Astrocyte (in vitro differentiated cells and primary cell): ENCODE measurements around the gene RILPL1. TPM values are rescaled to one million over a fixed set of nuclear protein-coding genes. Genes with fewer than 3 reads are reported as not detected.

ENCODE experiments used
- DNase-seq: peaks from one replicate; pipeline ENCODE4 v3.0.0-alpha.2; 2010; ENCODE audit warnings: low read depth
- FAIRE-seq: peaks from 2 replicates; lab custom pipeline; 2011; peaks lifted over from hg19 to GRCh38; lab: Jason Lieb, UNC
- H2AFZ ChIP-seq: 2 replicates; pipeline ENCODE4 v1.6.0; 2012; ENCODE audit warnings: low read depth, low read length, inconsistent platforms
- H3K27ac ChIP-seq: 2 replicates; pipeline ENCODE4 v1.5.1; 2011; ENCODE audit warnings: low read depth, low read length, inconsistent platforms
- H3K27me3 ChIP-seq: 2 replicates; pipeline ENCODE4 v1.6.0; 2011; ENCODE audit warnings: low read length, inconsistent platforms; ENCODE audit not compliant: insufficient read depth
- H3K36me3 ChIP-seq: 2 replicates; pipeline ENCODE4 v1.5.1; 2011; ENCODE audit warnings: low read length, inconsistent platforms; ENCODE audit not compliant: insufficient read depth
- H3K4me1 ChIP-seq: 2 replicates; pipeline ENCODE4 v1.5.1; 2011; ENCODE audit warnings: low read length, inconsistent platforms; ENCODE audit not compliant: insufficient read depth
- H3K4me2 ChIP-seq: 2 replicates; pipeline ENCODE4 v1.6.0; 2012; ENCODE audit warnings: low read length, inconsistent platforms
- H3K4me3 ChIP-seq: 2 replicates; pipeline ENCODE4 v1.5.1; 2011; ENCODE audit warnings: low read depth, mild to moderate bottlenecking, low read length, inconsistent platforms; ENCODE audit not compliant: insufficient read depth
- H3K79me2 ChIP-seq: 2 replicates; pipeline ENCODE4 v1.6.0; 2012; ENCODE audit warnings: mild to moderate bottlenecking, low read length, inconsistent platforms; ENCODE audit not compliant: insufficient read depth
- H3K9ac ChIP-seq: 2 replicates; pipeline ENCODE4 v1.6.0; 2012; ENCODE audit warnings: mild to moderate bottlenecking, low read length, inconsistent platforms
- H3K9me3 ChIP-seq: 2 replicates; pipeline ENCODE4 v1.5.1; 2012; ENCODE audit warnings: low read depth, mild to moderate bottlenecking, low read length, inconsistent platforms; ENCODE audit not compliant: insufficient read depth
- H4K20me1 ChIP-seq: 2 replicates; pipeline ENCODE4 v1.6.0; 2012; ENCODE audit warnings: low read length, inconsistent platforms; ENCODE audit not compliant: insufficient read depth
- H3K27ac Mint-ChIP-seq: one replicate; pipeline ENCODE4 v1.8.0; 2021; ENCODE audit warnings: mild to moderate bottlenecking, mixed read lengths; ENCODE audit not compliant: unreplicated experiment
- H3K27me3 Mint-ChIP-seq: one replicate; pipeline ENCODE4 v1.8.0; 2021; ENCODE audit warnings: low read depth, mixed read lengths; ENCODE audit not compliant: unreplicated experiment
- H3K36me3 Mint-ChIP-seq: one replicate; pipeline ENCODE4 v1.8.0; 2021; ENCODE audit warnings: low read depth, mixed read lengths; ENCODE audit not compliant: unreplicated experiment
- H3K4me1 Mint-ChIP-seq: one replicate; pipeline ENCODE4 v1.8.0; 2021; ENCODE audit warnings: low read depth, mixed read lengths; ENCODE audit not compliant: unreplicated experiment
- H3K4me3 Mint-ChIP-seq: one replicate; pipeline ENCODE4 v1.8.0; 2021; ENCODE audit warnings: mild to moderate bottlenecking, moderate library complexity, mixed read lengths; ENCODE audit not compliant: unreplicated experiment
- H3K9me3 Mint-ChIP-seq: one replicate; pipeline ENCODE4 v1.8.0; 2021; ENCODE audit warnings: mild to moderate bottlenecking, mixed read lengths; ENCODE audit not compliant: unreplicated experiment
- EZH2 ChIP-seq: IDR thresholded peaks from 2 replicates; pipeline ENCODE4 v1.6.1; 2012; ENCODE audit warnings: mild to moderate bottlenecking, low read length, inconsistent platforms; ENCODE audit not compliant: insufficient read depth
- total RNA-seq: library from RNA; stranded (reverse); gene quantifications from 2 replicates; pipeline ENCODE4 v1.2.1, GENCODE V29; 2021
- TF ChIP-seq, protein P1 (sequence below): IDR thresholded peaks from 2 replicates; pipeline ENCODE4 v1.5.1; 2011; ENCODE audit warnings: low read depth, mild to moderate bottlenecking, inconsistent platforms, low read length, moderate library complexity; ENCODE audit not compliant: insufficient read depth

The RILPL1 gene
- total RNA-seq, 1 donor from 2014 or later = 23.0 TPM

DNA sequence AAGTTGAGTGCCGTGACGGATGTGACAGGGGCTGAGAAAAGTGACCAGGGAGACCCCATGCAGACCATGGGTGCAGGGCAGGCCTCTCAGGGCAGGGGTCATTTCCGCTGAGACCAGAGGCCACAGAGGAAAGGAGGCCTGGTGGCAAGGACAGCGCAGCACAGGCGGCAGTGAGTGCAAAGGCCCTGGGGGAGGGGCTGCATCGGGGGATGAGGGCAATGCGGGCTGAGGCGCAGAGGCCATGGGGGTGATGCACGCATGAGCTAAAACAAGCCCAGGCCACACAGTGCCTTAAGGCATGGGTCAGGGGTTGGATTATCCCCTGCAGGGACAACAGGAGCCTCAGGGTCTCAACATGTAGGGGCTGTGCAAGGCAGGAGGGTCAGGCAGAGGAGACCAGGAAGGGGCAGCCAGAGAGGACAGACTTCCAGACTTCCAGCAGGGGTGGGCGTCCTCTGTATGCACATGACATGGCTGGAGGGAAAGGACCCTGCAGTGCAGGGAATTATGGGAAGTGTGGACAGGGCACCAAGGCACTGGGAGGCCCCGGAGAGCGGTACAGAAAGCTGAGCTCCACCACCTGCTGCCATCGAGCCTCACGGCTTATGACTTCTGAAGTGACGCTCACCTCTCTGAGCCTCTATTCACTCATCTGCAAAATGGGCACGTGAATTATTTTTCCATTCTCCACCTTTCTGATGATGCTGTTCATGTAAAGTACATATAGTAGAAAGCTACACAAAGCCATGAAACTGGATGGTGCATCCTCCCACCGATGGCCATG lies 27.3 kb downstream of the RILPL1 start:
- Mint-ChIP-seq H3K9me3 (no peaks in the 10 kb centered on the region), H3K27ac (no peak overlapping the region), H3K4me3 (no peak overlapping the region), H3K4me1 (no peaks in the 10 kb centered on the region), H3K36me3 (peaks cover 15% of the 10 kb centered on the region), H3K27me3 (no peaks in the 10 kb centered on the region)
- Histone ChIP-seq H3K79me2 (no peaks in the 10 kb centered on the region), H3K4me3 (no peak overlapping the region), H3K9me3 (peaks cover 2% of the 10 kb centered on the region), H3K27me3 (no peaks in the 10 kb centered on the region), H3K4me2 (no peak overlapping the region), H3K4me1 (no peaks in the 10 kb centered on the region), H3K27ac (no peak overlapping the region), H3K9ac (no peak overlapping the region), H4K20me1 (peaks cover 3% of the 10 kb centered on the region), H3K36me3 (peaks cover 9% of the 10 kb centered on the region), H2AFZ (no peak overlapping the region)
- DNase-seq = no peak
- no peak for FAIRE-seq
- TF ChIP-seq EZH2 = no peak
- TF ChIP-seq, protein P1, sequence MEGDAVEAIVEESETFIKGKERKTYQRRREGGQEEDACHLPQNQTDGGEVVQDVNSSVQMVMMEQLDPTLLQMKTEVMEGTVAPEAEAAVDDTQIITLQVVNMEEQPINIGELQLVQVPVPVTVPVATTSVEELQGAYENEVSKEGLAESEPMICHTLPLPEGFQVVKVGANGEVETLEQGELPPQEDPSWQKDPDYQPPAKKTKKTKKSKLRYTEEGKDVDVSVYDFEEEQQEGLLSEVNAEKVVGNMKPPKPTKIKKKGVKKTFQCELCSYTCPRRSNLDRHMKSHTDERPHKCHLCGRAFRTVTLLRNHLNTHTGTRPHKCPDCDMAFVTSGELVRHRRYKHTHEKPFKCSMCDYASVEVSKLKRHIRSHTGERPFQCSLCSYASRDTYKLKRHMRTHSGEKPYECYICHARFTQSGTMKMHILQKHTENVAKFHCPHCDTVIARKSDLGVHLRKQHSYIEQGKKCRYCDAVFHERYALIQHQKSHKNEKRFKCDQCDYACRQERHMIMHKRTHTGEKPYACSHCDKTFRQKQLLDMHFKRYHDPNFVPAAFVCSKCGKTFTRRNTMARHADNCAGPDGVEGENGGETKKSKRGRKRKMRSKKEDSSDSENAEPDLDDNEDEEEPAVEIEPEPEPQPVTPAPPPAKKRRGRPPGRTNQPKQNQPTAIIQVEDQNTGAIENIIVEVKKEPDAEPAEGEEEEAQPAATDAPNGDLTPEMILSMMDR = no peak

DNA sequence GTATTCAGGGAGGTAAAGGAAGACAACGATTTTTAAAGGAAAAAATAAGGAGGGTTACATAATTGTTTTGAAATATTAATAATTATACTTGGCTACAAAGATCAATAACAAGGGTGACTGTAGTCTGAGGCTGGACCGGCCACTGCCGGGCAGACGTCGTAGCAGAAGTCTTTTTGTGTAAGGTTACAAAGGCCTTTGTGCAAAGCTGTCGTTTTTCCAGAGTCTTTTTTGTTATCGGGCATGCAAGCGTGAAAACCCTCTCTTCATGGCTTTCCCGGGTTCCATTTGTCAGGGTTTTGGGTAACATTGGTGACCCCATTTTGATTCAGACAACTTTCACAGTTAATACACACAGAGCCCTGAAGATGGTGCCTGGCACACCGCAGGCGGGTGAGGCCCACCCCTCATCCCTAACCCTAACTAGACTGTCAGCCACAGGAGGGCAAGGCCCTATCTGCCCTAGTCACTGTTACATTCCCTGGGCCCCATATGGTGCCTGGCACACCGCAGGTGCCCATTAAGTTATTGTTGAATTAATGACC lies 31.3 kb downstream of the RILPL1 start:
- no peaks in the 10 kb centered on the region for H3K79me2 ChIP-seq
- peaks cover 2% of the 10 kb centered on the region for H3K36me3 ChIP-seq
- no peak overlapping the region for H3K4me2 ChIP-seq
- Mint-ChIP-seq H3K27me3 (no peaks in the 10 kb centered on the region), H3K4me3 (no peak overlapping the region), H3K4me1 (no peaks in the 10 kb centered on the region), H3K9me3 (no peaks in the 10 kb centered on the region), H3K36me3 (peaks cover 24% of the 10 kb centered on the region), H3K27ac (no peak overlapping the region)
- no peaks in the 10 kb centered on the region for H3K27me3 ChIP-seq
- H3K4me3 ChIP-seq = no peak overlapping the region
- no peaks in the 10 kb centered on the region for H4K20me1 ChIP-seq
- no peaks in the 10 kb centered on the region for H3K9me3 ChIP-seq
- DNase-seq = no peak
- no peaks in the 10 kb centered on the region for H3K4me1 ChIP-seq
- FAIRE-seq = no peak
- TF ChIP-seq EZH2 = no peak
- TF ChIP-seq, protein P1 = no peak
- no peak overlapping the region for H3K27ac ChIP-seq
- no peak overlapping the region for H2AFZ ChIP-seq
- no peak overlapping the region for H3K9ac ChIP-seq

DNA sequence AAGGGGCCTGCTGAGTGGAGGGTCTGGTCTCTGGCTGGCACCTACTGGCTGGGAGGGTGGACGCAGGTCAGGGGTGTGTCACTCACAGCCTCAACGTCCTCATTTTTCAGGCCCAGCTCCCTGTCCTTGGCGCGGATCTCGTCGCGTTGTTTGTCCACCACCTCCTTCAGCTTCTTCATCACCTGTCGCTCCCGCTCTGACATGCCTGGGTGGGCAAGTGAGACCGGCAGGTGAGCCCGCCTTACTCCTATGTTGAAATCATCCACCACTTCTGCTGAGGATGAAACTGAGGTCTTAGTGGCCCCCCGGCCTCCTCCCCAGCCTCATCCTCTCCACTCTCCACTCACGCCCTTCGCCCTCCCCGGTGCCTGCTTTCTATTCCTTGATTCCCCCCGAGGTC lies 34.2 kb downstream of the RILPL1 start:
- Mint-ChIP-seq H3K9me3 (no peaks in the 10 kb centered on the region), H3K4me1 (no peaks in the 10 kb centered on the region), H3K4me3 (no peak overlapping the region), H3K36me3 (peaks cover 28% of the 10 kb centered on the region), H3K27ac (no peak overlapping the region), H3K27me3 (no peaks in the 10 kb centered on the region)
- H3K4me2 ChIP-seq = no peak overlapping the region
- FAIRE-seq (no peak), DNase-seq (no peak)
- H3K36me3 ChIP-seq = no peaks in the 10 kb centered on the region
- H2AFZ ChIP-seq = no peak overlapping the region
- no peaks in the 10 kb centered on the region for H3K27me3 ChIP-seq
- H3K9me3 ChIP-seq = no peaks in the 10 kb centered on the region
- no peak for TF ChIP-seq EZH2
- TF ChIP-seq, protein P1 = no peak
- no peaks in the 10 kb centered on the region for H4K20me1 ChIP-seq
- no peak overlapping the region for H3K4me3 ChIP-seq
- H3K79me2 ChIP-seq = no peaks in the 10 kb centered on the region
- no peaks in the 10 kb centered on the region for H3K4me1 ChIP-seq
- no peak overlapping the region for H3K9ac ChIP-seq
- H3K27ac ChIP-seq = no peak overlapping the region
